ENCODE data around the gene SASS6. TPM values are rescaled to one million over a fixed set of nuclear protein-coding genes. Genes with fewer than 3 reads are reported as not detected.

SASS6 gene
- total RNA-seq, 2 experiments from 2014 or later: 12.1 to 18.7 TPM

- CTCF ChIA-PET (ENCODE audit: unreplicated experiment): no interaction called here
- Histone ChIP-seq H3K79me2 (ENCODE audit: insufficient read depth, low read depth, low read length) (no peaks in the 10 kb centered on the region), H3K4me1 (ENCODE audit: insufficient read depth, low read length, poor library complexity, severe bottlenecking) (no peaks in the 10 kb centered on the region), H3K4me2 (ENCODE audit: low read length) (no peak overlapping the region), H3K36me3 (ENCODE audit: insufficient read depth, low read length) (no peaks in the 10 kb centered on the region), H3K4me3 (ENCODE audit: low read depth, low read length, poor library complexity, severe bottlenecking) (no peak overlapping the region), H4K20me1 (ENCODE audit: insufficient read depth, low read length) (no peaks in the 10 kb centered on the region), H3K9me3 (ENCODE audit: low read length) (no peaks in the 10 kb centered on the region), H2AFZ (ENCODE audit: low read length) (no peak overlapping the region), H3K27ac (ENCODE audit: low read depth, low read length, poor library complexity, severe bottlenecking) (no peak overlapping the region), H3K9me2 (ENCODE audit: insufficient read depth, low read length) (no peaks in the 10 kb centered on the region)
- BruUV-seq (replicated peaks): no TSS peak
- POLR2A ChIA-PET: interaction anchor here (0.6 to 0.7 kb wide), 2 partner anchors 321 to 599 kb away, joined by 3 read pairs; no protein-coding TSS in a partner anchor
- intact Hi-C loops (cut with micrococcal nuclease; ENCODE audit: unreplicated experiment): no loop called here
- TF ChIP-seq CTCF (conservative IDR thresholded peaks at IDR 0.05; ENCODE audit: low read length): no peak
- no peak for TF ChIP-seq EZH2phosphoT487 (IDR thresholded peaks at IDR 0.05; ENCODE audit: borderline replicate concordance, low read depth, low read length)
- DNase-seq (ENCODE audit: low spot score): no peak
Observed at GRCh38 chr1:100164216-100164615, 31.5 kb upstream of the SASS6 start.

- BruUV-seq (replicated peaks): no TSS peak
- no peak for TF ChIP-seq EZH2phosphoT487 (IDR thresholded peaks at IDR 0.05; ENCODE audit: borderline replicate concordance, low read depth, low read length)
- TF ChIP-seq CTCF (conservative IDR thresholded peaks at IDR 0.05; ENCODE audit: low read length): no peak
- H3K79me2 ChIP-seq (ENCODE audit: insufficient read depth, low read depth, low read length): no peaks in the 10 kb centered on the region
- H3K9me3 ChIP-seq (ENCODE audit: low read length): no peaks in the 10 kb centered on the region
- H3K4me2 ChIP-seq (ENCODE audit: low read length): no peak overlapping the region
- no peaks in the 10 kb centered on the region for H4K20me1 ChIP-seq (ENCODE audit: insufficient read depth, low read length)
- intact Hi-C loops (cut with micrococcal nuclease; ENCODE audit: unreplicated experiment): no loop called here
- no peak overlapping the region for H3K27ac ChIP-seq (ENCODE audit: low read depth, low read length, poor library complexity, severe bottlenecking)
- CTCF ChIA-PET (ENCODE audit: unreplicated experiment): no interaction called here
- no peak for DNase-seq (ENCODE audit: low spot score)
- POLR2A ChIA-PET: interaction anchor here (0.5 to 1.2 kb wide), 3 partner anchors 99 to 855 kb away, joined by 3 read pairs; partner anchors contain the start of gene RTCA
- H2AFZ ChIP-seq (ENCODE audit: low read length): no peak overlapping the region
- no peak overlapping the region for H3K4me3 ChIP-seq (ENCODE audit: low read depth, low read length, poor library complexity, severe bottlenecking)
- no peaks in the 10 kb centered on the region for H3K9me2 ChIP-seq (ENCODE audit: insufficient read depth, low read length)
- no peaks in the 10 kb centered on the region for H3K4me1 ChIP-seq (ENCODE audit: insufficient read depth, low read length, poor library complexity, severe bottlenecking)
- H3K36me3 ChIP-seq (ENCODE audit: insufficient read depth, low read length): no peaks in the 10 kb centered on the region
Observed at GRCh38 chr1:100162881-100163280, 30.2 kb upstream of the SASS6 start.

GRCh38 chr1:100152271-100152670 lies 19.5 kb upstream of the SASS6 start:
- BruUV-seq (replicated peaks): no TSS peak
- no peak overlapping the region for H2AFZ ChIP-seq (ENCODE audit: low read length)
- H3K4me1 ChIP-seq (ENCODE audit: insufficient read depth, low read length, poor library complexity, severe bottlenecking): peaks cover 11% of the 10 kb centered on the region
- ChIA-PET CTCF (ENCODE audit: unreplicated experiment) (no interaction called here), POLR2A (interaction anchor here (0.6 to 0.8 kb wide), 3 partner anchors 13 to 365 kb away, joined by 3 read pairs; no protein-coding TSS in a partner anchor)
- H3K4me2 ChIP-seq (ENCODE audit: low read length): peak overlapping the region; percentile 16
- TF ChIP-seq CTCF (conservative IDR thresholded peaks at IDR 0.05; ENCODE audit: low read length) (no peak), EZH2phosphoT487 (IDR thresholded peaks at IDR 0.05; ENCODE audit: borderline replicate concordance, low read depth, low read length) (no peak)
- peak; percentile 44 for DNase-seq (ENCODE audit: low spot score)
- peaks cover 30% of the 10 kb centered on the region for H3K36me3 ChIP-seq (ENCODE audit: insufficient read depth, low read length)
- H3K4me3 ChIP-seq (ENCODE audit: low read depth, low read length, poor library complexity, severe bottlenecking): no peak overlapping the region
- H4K20me1 ChIP-seq (ENCODE audit: insufficient read depth, low read length): no peaks in the 10 kb centered on the region
- intact Hi-C loops (cut with micrococcal nuclease; ENCODE audit: unreplicated experiment): no loop called here
- no peaks in the 10 kb centered on the region for H3K9me3 ChIP-seq (ENCODE audit: low read length)
- H3K9me2 ChIP-seq (ENCODE audit: insufficient read depth, low read length): no peaks in the 10 kb centered on the region
- no peaks in the 10 kb centered on the region for H3K79me2 ChIP-seq (ENCODE audit: insufficient read depth, low read depth, low read length)
- H3K27ac ChIP-seq (ENCODE audit: low read depth, low read length, poor library complexity, severe bottlenecking): no peak overlapping the region
